Gastrocnemius medialis (tissue), 4 donors: ENCODE data around the gene FOCAD. TPM values are rescaled to one million over a fixed set of nuclear protein-coding genes. Genes with fewer than 3 reads are reported as not detected.
"Not testable (repeated sequence)": the region's sequence is repeated elsewhere in the genome, so short reads cannot be mapped to it uniquely, and the experiment has no call there.

Experiments used
- ATAC-seq, 2 donors: fragments of 150-250 bp; one replicate each; pipeline ENCODE4 v1.9.1; 2016
- DNase-seq, 2 donors: peaks; one replicate each; pipeline ENCODE4 v3.0.0-alpha.2; 2019
- H3K27ac ChIP-seq, 4 donors: fragments of 200-600 bp; sonication (generic); 1 replicate in 1 of 4; 2 replicates in 3 of 4; pipeline ENCODE4 v1.5.1; 2016 to 2018; ENCODE audit warnings: mild to moderate bottlenecking in 2 of 4, moderate library complexity in 1 of 4
- H3K27me3 ChIP-seq, 3 donors: fragments of 200-600 bp; sonication (generic) in 2 of 3; 1 replicate in 1 of 3; 2 replicates in 2 of 3; pipeline versions ENCODE4 v1.5.1 to v1.6.0; 2016 to 2019; ENCODE audit warnings: mild to moderate bottlenecking in 1 of 3, moderate library complexity in 1 of 3
- H3K36me3 ChIP-seq, 2 donors: fragments of 200-600 bp; sonication (generic) in 1 of 2; one replicate each; pipeline ENCODE4 v1.5.1; 2017 to 2018
- H3K4me1 ChIP-seq, 2 donors: fragments of 200-600 bp; sonication (generic) in 1 of 2; one replicate each; pipeline ENCODE4 v1.5.1; 2016 to 2017; ENCODE audit warnings: mild to moderate bottlenecking in 2 of 2
- H3K4me3 ChIP-seq, 4 donors: fragments of 200-600 bp; sonication (generic) in 3 of 4; 1 replicate in 1 of 4; 2 replicates in 3 of 4; pipeline ENCODE4 v1.5.1; 2016 to 2019; ENCODE audit warnings: mild to moderate bottlenecking in 2 of 4
- H3K9me3 ChIP-seq, 3 donors: fragments of 200-600 bp; sonication (generic) in 2 of 3; 1 replicate in 1 of 3; 2 replicates in 2 of 3; pipeline ENCODE4 v1.5.1; 2016 to 2019
- POLR2A ChIP-seq, 2 donors: fragments of 450-650 bp; IDR thresholded peaks; one replicate each; pipeline ENCODE4 v1.6.1; 2017; ENCODE audit warnings: antibody characterized with exemption in 2 of 2, mild to moderate bottlenecking in 2 of 2, moderate library complexity in 2 of 2
- in situ Hi-C, 4 donors: fragments of 200-750 bp; cut with MboI; loops; one replicate each; pipeline versions ENCODE4 v1.15.0 to v1.8.0; 2017; ENCODE audit warnings: low sequenced_read_pairs in 4 of 4
- intact Hi-C: fragments of 100-400 bp; cut with DNase I; formaldehyde crosslinking; loops from one replicate; pipeline ENCODE4 v1.15.1; 2023; ENCODE audit warnings: low total_unique reads
- total RNA-seq, 4 donors: library from RNA; depleted of rRNA; stranded (reverse); fragments of >200 nt; gene quantifications; one replicate each; pipeline versions ENCODE4 v1.1.0 to v1.2.3, GENCODE V29; 2016
- TF ChIP-seq, protein P1 (sequence below), 5 experiments: fragments of 450-650 bp in 3 of 5; fragments of 200-600 bp in 2 of 5; sonication (generic) in 2 of 5; IDR thresholded peaks in 4 of 5; conservative IDR thresholded peaks in 1 of 5; 1 replicate in 4 of 5; 2 replicates in 1 of 5; pipeline ENCODE4 v1.5.1; 2016 to 2019; ENCODE audit warnings: antibody characterized with exemption in 5 of 5, mild to moderate bottlenecking in 3 of 5, moderate library complexity in 3 of 5

FOCAD gene
- total RNA-seq, 4 donors from 2014 or later, result 19.5 to 36.0 (median 28.6) TPM

DNA sequence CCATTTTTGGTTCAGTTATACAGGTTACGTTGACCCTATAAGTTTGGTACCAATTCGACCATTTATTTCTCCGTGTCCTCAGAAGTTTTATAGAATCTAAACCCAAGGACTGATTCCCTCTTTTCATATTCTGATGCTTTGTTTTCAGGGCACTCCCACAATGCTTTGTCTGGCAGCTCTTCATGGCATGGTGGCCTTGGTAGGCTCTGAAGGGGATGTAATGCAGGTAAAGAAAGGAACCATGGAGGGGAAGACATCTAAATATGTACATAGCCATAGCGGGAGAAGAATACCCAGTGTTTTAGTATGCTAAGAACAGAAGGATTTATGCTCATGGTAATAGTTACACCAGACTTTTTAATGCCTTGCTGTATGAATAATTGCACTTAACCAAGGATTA, 264.6 kb downstream of the FOCAD start:
- in situ Hi-C loops, result loop anchor here in 3 of 4 donors (10.0 to 25.0 kb wide), 5 partner anchors 324 to 1036 kb away; partner anchors contain the start of gene MLLT3 (in 1 of the 3)
- ATAC-seq, result no peak
- TF ChIP-seq, protein P1, sequence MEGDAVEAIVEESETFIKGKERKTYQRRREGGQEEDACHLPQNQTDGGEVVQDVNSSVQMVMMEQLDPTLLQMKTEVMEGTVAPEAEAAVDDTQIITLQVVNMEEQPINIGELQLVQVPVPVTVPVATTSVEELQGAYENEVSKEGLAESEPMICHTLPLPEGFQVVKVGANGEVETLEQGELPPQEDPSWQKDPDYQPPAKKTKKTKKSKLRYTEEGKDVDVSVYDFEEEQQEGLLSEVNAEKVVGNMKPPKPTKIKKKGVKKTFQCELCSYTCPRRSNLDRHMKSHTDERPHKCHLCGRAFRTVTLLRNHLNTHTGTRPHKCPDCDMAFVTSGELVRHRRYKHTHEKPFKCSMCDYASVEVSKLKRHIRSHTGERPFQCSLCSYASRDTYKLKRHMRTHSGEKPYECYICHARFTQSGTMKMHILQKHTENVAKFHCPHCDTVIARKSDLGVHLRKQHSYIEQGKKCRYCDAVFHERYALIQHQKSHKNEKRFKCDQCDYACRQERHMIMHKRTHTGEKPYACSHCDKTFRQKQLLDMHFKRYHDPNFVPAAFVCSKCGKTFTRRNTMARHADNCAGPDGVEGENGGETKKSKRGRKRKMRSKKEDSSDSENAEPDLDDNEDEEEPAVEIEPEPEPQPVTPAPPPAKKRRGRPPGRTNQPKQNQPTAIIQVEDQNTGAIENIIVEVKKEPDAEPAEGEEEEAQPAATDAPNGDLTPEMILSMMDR (IDR thresholded peaks at IDR 0.05 in 4 of 5, conservative IDR thresholded peaks at IDR 0.05 in 1 of 5), result no peak
- no peak for TF ChIP-seq POLR2A (IDR thresholded peaks at IDR 0.05)

DNA sequence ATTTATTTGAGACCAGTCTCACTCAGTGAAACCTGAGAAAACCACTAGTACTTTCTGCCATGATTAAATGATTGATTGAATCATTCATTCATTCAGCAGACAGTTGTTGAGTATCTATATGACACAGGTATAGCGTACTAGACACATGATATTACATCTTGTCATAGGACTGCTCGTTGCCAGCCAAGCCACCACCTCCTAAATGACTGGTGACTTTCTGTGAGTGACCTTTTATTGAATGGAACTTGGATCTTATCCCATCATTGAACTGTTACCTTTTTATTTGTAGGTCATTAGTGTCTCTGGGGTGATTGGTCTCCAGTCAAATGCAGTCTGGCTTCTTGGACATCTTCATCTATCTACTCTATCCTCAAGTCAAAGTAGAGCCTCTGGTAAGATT, 266.6 kb downstream of the FOCAD start:
- no peaks in the 10 kb centered on the region for H3K4me1 ChIP-seq
- no peak overlapping the region for H3K27ac ChIP-seq
- H3K9me3 ChIP-seq, result no peaks in the 10 kb centered on the region
- H3K27me3 ChIP-seq, result no peaks in the 10 kb centered on the region
- no peak for DNase-seq
- in situ Hi-C loops (no loop called here), intact Hi-C loops (no loop called here)
- peaks cover 0 to 34% of the 10 kb centered on the region in 2 donors for H3K36me3 ChIP-seq
- no peak for ATAC-seq
- no peak for TF ChIP-seq POLR2A (IDR thresholded peaks at IDR 0.05)
- TF ChIP-seq, protein P1 (IDR thresholded peaks at IDR 0.05 in 4 of 5, conservative IDR thresholded peaks at IDR 0.05 in 1 of 5), result no peak
- H3K4me3 ChIP-seq, result no peak overlapping the region

More for the DNA sequence above, 264.6 kb downstream of the FOCAD start:
- intact Hi-C loops, result no loop called here
- H3K4me1 ChIP-seq, result no peaks in the 10 kb centered on the region
- H3K9me3 ChIP-seq, result no peaks in the 10 kb centered on the region
- no peak overlapping the region for H3K27ac ChIP-seq
- H3K36me3 ChIP-seq, result peaks cover 0 to 32% of the 10 kb centered on the region in 2 donors
- DNase-seq, result no peak
- H3K27me3 ChIP-seq, result no peaks in the 10 kb centered on the region
- H3K4me3 ChIP-seq, result no peak overlapping the region

DNA sequence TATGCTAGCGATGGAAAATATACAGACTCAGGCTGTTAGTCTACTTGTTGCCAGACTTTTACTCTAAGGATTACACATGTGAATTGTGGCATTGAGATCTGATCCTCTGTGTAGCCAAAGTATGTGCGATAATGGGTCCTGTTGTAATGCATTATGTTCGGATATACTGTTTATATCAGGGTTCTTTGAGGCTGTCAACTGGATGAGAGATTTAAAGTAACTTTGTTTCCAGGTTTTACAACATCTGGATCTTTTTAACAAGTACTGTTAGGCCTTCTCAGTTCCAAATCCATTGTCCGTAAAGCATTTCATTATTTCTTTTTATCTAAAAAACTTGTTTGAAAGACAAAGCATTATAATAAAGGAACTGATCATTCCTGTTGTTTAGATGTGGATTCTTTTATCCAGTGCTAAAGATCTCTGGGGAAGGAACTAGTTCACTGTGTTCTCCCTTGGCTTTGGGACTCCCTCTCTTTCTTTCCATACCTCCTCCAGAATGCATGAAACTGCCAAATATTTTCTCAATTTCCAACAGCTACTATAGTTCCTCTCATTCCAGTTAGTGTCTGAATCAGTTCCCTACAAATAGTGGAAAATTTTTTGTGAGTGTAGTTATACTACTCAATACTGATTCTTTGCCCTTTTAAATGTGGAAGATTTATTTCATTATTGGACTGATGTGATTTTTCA, 278.6 kb downstream of the FOCAD start:
- no peak overlapping the region for H3K27ac ChIP-seq

DNA sequence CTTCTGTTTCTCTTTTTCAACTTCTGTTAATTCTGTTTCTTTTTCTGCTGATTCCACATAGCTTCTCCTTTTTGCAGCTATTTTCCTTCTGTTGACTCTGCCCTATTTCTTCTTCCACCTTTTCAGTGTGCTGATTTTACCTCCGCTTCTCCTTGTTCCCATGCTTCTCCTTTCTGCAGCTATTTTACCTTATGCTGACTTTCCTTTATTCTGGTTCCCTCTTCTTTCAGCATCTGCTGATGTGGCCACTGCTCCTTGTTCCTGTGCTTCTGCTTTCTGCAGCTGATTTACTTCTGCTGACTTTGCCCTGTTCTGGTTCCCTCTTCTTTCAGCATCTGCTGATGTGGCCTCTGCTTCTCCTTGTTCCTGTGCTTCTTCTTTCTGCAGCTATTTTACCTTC, 288.6 kb downstream of the FOCAD start:
- intact Hi-C loops (no loop called here), in situ Hi-C loops (no loop called here)
- TF ChIP-seq, protein P1 (IDR thresholded peaks at IDR 0.05 in 4 of 5, conservative IDR thresholded peaks at IDR 0.05 in 1 of 5), result no peak
- no peak for TF ChIP-seq POLR2A (IDR thresholded peaks at IDR 0.05)
- Histone ChIP-seq H3K4me1 (no peaks in the 10 kb centered on the region), H3K9me3 (no peaks in the 10 kb centered on the region), H3K27me3 (no peaks in the 10 kb centered on the region), H3K36me3 (peaks cover 0 to 13% of the 10 kb centered on the region in 2 donors), H3K27ac (no peak overlapping the region), H3K4me3 (no peak overlapping the region)
- DNase-seq (no peak), ATAC-seq (no peak)

More for the DNA sequence above, 278.6 kb downstream of the FOCAD start:
- DNase-seq, result no peak
- H3K9me3 ChIP-seq, result no peaks in the 10 kb centered on the region
- H3K4me1 ChIP-seq, result no peaks in the 10 kb centered on the region
- intact Hi-C loops (no loop called here), in situ Hi-C loops (no loop called here)
- no peak for ATAC-seq
- no peaks in the 10 kb centered on the region for H3K36me3 ChIP-seq
- H3K27me3 ChIP-seq, result no peaks in the 10 kb centered on the region
- no peak overlapping the region for H3K4me3 ChIP-seq
- TF ChIP-seq POLR2A (IDR thresholded peaks at IDR 0.05), result no peak
- TF ChIP-seq, protein P1 (IDR thresholded peaks at IDR 0.05 in 4 of 5, conservative IDR thresholded peaks at IDR 0.05 in 1 of 5), result no peak

DNA sequence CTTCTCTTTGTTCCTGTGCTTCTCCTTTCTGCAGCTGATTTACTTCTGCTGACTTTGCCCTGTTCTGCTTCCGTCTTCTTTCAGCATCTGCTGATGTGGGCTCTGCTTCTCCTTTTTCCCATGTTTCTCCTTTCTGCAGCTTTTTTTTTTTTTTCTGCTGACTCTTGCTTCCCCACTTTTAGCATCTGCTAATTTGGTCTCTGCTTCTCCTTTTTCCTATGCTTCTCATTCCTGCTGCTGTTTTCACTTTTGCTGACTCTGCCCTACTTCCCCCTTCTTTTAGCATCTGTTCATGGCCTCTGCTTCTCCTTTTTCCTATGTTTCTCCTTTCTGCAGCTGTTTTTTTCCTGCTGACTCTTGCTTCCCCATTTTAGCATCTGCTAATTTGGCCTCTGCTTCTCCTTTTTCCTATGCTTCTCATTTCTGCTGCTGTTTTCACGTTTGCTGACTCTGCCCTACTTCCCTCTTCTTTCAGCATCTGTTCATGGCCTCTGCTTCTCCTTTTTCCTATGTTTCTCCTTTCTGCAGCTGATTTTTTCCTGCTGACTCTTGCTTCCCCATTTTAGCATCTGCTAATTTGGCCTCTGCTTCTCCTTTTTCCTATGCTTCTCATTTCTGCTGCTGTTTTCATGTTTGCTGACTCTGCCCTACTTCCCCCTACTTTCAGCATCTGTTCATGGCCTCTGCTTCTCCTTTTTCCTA, 289.3 kb downstream of the FOCAD start:
- H3K4me1 ChIP-seq, H3K27ac ChIP-seq, intact Hi-C loops, DNase-seq, H3K4me3 ChIP-seq, H3K9me3 ChIP-seq, ATAC-seq, H3K27me3 ChIP-seq, in situ Hi-C loops: not testable (repeated sequence)
- H3K36me3 ChIP-seq, result peaks cover 0 to 13% of the 10 kb centered on the region in 2 donors

DNA sequence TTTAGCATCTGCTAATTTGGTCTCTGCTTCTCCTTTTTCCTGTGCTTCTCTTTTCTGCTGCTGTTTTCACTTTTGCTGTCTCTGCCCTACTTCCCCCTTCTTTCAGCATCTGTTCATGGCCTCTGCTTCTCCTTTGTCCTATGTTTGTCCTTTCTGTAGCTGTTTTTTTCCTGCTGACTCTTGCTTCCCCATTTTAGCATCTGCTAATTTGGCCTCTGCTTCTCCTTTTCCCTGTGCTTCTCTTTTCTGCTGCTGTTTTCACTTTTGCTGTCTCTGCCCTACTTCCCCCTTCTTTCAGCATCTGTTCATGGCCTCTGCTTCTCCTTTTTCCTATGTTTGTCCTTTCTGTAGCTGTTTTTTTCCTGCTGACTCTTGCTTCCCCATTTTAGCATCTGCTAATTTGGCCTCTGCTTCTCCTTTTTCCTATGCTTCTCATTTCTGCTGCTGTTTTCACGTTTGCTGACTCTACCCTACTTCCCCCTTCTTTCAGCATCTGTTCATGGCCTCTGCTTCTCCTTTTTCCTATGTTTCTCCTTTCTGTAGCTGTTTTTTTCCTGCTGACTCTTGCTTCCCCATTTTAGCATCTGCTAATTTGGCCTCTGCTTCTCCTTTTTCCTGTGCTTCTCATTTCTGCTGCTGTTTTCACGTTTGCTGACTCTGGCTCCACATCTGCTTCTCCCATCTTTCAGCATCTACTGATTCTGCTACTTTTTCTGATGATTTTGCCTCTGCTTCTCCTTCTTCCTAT, 290.3 kb downstream of the FOCAD start:
- ATAC-seq, H3K4me1 ChIP-seq, DNase-seq, H3K9me3 ChIP-seq, H3K4me3 ChIP-seq, intact Hi-C loops, in situ Hi-C loops, H3K27me3 ChIP-seq, H3K27ac ChIP-seq: not testable (repeated sequence)
- H3K36me3 ChIP-seq, result peaks cover 0 to 13% of the 10 kb centered on the region in 2 donors
